ENCODE results near the gene MARCO. TPM values are rescaled to one million over a fixed set of nuclear protein-coding genes. Genes with fewer than 3 reads are reported as not detected.

Gene MARCO
- total RNA-seq, 1 donor from 2014 or later, result 0.52 TPM

DNA sequence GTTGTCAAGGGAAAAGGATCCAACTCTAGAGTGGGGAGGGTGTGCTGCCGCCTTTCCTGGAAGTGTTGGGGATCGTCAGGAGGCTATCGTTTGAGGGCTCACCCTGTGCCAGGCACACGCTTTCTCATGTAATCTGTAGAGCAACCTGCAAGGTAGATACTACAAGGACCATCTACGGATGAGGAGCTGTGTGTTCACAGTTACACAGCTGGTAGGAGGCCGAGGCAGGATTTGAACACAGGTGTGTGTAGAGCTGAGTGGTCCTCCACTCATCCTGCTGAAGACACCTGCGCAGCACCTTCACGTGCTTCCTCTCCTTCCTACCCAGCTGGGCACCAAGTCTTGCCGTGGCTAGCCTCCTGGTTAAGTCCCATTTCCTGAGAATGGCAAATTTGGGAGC, 68.3 kb downstream of the MARCO start:
- Histone ChIP-seq H3K36me3 (ENCODE audit: control insufficient read depth in 3 of 3, insufficient read depth in 3 of 3, low read length in 3 of 3) (no peaks in the 10 kb centered on the region), H3K4me1 (ENCODE audit: control insufficient read depth in 3 of 3, insufficient read depth in 3 of 3, low read length in 3 of 3) (peaks cover 0 to 10% (median 5%) of the 10 kb centered on the region in 3 donors), H3K9me3 (ENCODE audit: control insufficient read depth in 3 of 3, low read length in 3 of 3) (no peaks in the 10 kb centered on the region), H3K4me3 (ENCODE audit: low read length in 3 of 3) (no peak overlapping the region), H3K27ac (ENCODE audit: low read depth, low read length) (no peak overlapping the region), H3K9ac (ENCODE audit: low read depth in 1 of 3, low read length in 3 of 3) (no peak overlapping the region), H3K27me3 (ENCODE audit: control insufficient read depth in 3 of 3, insufficient read depth in 3 of 3, low read length in 3 of 3) (peaks cover 5 to 20% (median 14%) of the 10 kb centered on the region in 3 donors)

DNA sequence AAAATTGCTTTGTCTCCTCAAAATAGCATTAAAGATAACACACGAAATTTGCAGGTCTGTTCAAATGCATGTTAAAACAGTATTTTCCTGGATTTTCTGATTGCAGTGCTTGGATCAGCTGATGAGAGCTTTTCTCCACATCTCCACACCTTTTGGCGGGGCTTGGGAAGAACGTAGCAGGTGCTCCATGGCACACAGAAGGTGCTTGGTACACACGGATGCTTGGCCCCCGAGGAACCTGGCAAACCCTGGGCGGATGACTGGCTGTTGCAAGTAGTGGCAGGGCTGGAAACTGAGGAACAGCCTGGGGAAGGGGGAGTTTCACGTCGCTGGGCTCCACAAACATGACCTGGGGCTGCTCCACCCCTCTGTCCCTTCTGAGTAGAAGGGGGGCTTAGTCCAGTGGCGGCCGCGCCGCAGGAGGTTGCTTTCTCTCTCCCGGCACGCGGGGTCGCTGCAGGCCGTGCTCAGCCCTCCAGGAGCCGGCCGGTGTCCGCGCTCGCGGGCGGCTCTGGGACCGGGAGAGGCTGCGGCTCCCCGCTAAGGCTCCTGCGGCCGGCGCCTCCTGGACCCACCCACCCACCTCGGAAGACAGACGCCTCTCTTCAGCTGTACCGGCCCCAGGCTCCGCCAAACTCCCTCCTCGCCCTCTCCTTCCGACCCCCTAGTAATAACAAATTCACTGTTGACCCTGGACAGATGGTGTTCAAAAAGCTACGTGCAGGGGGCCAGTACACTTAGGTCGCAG, 69.3 kb downstream of the MARCO start:
- Histone ChIP-seq H3K9ac (ENCODE audit: low read depth in 1 of 3, low read length in 3 of 3) (no peak overlapping the region), H3K4me3 (ENCODE audit: low read length in 3 of 3) (peak overlapping the region in 1 of 3 donors; percentile 5), H3K27me3 (ENCODE audit: control insufficient read depth in 3 of 3, insufficient read depth in 3 of 3, low read length in 3 of 3) (peaks cover 5 to 19% (median 14%) of the 10 kb centered on the region in 3 donors), H3K9me3 (ENCODE audit: control insufficient read depth in 3 of 3, low read length in 3 of 3) (no peaks in the 10 kb centered on the region), H3K4me1 (ENCODE audit: control insufficient read depth in 3 of 3, insufficient read depth in 3 of 3, low read length in 3 of 3) (peaks cover 0 to 10% (median 5%) of the 10 kb centered on the region in 3 donors), H3K27ac (ENCODE audit: low read depth, low read length) (no peak overlapping the region), H3K36me3 (ENCODE audit: control insufficient read depth in 3 of 3, insufficient read depth in 3 of 3, low read length in 3 of 3) (no peaks in the 10 kb centered on the region)

DNA sequence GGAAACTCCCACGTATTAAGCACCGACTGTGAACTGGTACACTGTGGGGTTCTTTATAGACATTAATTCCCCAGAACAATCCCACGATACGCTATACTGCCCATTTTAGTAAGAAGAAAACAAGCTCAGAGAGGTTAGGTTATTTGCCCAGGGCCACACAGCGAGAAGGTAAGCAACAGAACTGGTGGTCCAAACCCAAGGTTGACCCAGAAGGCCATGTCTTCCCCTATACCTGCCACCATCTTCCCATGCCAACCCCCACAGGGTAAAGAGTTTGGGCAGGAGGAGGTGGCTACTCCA, 69.9 kb downstream of the MARCO start:
- H3K4me3 ChIP-seq (ENCODE audit: low read length in 3 of 3), result no peak overlapping the region
- no peaks in the 10 kb centered on the region for H3K9me3 ChIP-seq (ENCODE audit: control insufficient read depth in 3 of 3, low read length in 3 of 3)
- H3K27me3 ChIP-seq (ENCODE audit: control insufficient read depth in 3 of 3, insufficient read depth in 3 of 3, low read length in 3 of 3), result peaks cover 5 to 19% (median 14%) of the 10 kb centered on the region in 3 donors
- peaks cover 0 to 10% (median 5%) of the 10 kb centered on the region in 3 donors for H3K4me1 ChIP-seq (ENCODE audit: control insufficient read depth in 3 of 3, insufficient read depth in 3 of 3, low read length in 3 of 3)
- no peaks in the 10 kb centered on the region for H3K36me3 ChIP-seq (ENCODE audit: control insufficient read depth in 3 of 3, insufficient read depth in 3 of 3, low read length in 3 of 3)
- H3K9ac ChIP-seq (ENCODE audit: low read depth in 1 of 3, low read length in 3 of 3), result no peak overlapping the region
- H3K27ac ChIP-seq (ENCODE audit: low read depth, low read length), result no peak overlapping the region

DNA sequence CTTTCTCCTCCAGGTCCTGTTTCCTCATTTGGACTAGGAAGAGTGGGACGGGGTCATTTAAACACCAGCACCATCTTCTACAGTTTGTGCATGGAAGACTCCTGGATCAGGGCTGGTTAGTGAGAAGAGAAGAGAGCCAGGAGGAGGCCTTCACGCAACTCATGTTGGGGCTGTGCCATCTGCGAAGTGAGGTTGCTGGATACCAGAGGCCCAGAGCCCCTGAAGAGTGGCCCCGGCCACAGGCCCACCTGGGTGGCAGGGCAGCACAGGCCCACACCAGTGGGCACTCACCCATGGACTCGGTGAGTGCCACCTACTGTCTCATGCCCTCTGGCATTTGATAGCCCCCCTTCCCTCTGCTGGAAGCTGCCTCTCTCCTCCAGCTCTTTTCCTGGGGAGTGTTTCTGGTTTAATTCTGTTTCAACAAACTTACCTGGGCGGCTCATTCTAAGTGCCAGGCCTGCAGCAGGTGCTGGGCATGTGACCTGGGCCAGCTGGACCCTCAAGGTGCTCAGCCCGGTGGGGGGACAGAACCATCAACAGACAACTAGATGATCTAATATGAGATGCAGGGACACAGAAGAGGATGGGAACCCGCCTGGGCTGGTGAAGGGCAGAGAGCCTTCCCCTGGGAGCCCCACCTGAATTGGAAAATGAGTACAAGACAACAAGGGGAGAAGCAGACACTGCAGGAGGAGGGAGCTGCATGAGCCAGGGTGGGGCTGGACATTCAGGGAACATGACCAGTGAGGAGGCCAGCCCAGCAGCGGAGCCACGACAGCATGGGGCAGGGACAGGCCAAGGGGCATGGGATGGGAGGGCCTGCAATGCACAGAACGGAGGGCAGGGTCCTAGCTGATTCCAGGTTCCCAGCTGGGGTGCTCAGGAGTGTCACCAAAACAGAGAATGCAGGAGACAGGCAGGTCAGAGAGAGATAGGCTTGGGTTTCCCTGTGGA, 70.6 kb downstream of the MARCO start:
- peaks cover 0 to 10% (median 5%) of the 10 kb centered on the region in 3 donors for H3K4me1 ChIP-seq (ENCODE audit: control insufficient read depth in 3 of 3, insufficient read depth in 3 of 3, low read length in 3 of 3)
- H3K36me3 ChIP-seq (ENCODE audit: control insufficient read depth in 3 of 3, insufficient read depth in 3 of 3, low read length in 3 of 3), result no peaks in the 10 kb centered on the region
- no peak overlapping the region for H3K27ac ChIP-seq (ENCODE audit: low read depth, low read length)
- peaks cover 5 to 22% (median 14%) of the 10 kb centered on the region in 3 donors for H3K27me3 ChIP-seq (ENCODE audit: control insufficient read depth in 3 of 3, insufficient read depth in 3 of 3, low read length in 3 of 3)
- no peak overlapping the region for H3K4me3 ChIP-seq (ENCODE audit: low read length in 3 of 3)
- no peaks in the 10 kb centered on the region for H3K9me3 ChIP-seq (ENCODE audit: control insufficient read depth in 3 of 3, low read length in 3 of 3)
- H3K9ac ChIP-seq (ENCODE audit: low read depth in 1 of 3, low read length in 3 of 3), result no peak overlapping the region

DNA sequence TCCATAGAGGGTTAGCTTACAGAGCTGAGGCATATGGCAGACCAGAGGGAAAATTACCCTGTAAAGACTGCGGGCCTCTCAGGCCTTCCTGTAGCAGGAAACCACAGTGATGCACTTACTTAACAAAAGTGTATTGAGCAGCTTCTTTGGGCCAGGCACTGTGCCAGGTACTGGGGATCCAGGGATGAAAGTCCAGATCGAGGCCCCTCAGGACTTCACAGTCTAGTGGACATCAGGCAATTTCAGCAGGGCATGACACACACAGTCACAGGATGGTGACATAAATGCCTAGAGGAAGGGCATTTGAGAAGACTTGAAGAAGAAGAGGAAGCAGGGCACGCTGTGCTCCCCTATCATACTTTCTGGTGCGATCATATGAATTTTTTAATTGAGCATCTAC, 71.7 kb downstream of the MARCO start:
- H3K4me1 ChIP-seq (ENCODE audit: control insufficient read depth in 3 of 3, insufficient read depth in 3 of 3, low read length in 3 of 3), result peaks cover 0 to 10% (median 5%) of the 10 kb centered on the region in 3 donors
- peaks cover 5 to 22% (median 14%) of the 10 kb centered on the region in 3 donors for H3K27me3 ChIP-seq (ENCODE audit: control insufficient read depth in 3 of 3, insufficient read depth in 3 of 3, low read length in 3 of 3)
- no peak overlapping the region for H3K27ac ChIP-seq (ENCODE audit: low read depth, low read length)
- no peaks in the 10 kb centered on the region for H3K9me3 ChIP-seq (ENCODE audit: control insufficient read depth in 3 of 3, low read length in 3 of 3)
- no peak overlapping the region for H3K9ac ChIP-seq (ENCODE audit: low read depth in 1 of 3, low read length in 3 of 3)
- H3K4me3 ChIP-seq (ENCODE audit: low read length in 3 of 3), result no peak overlapping the region
- no peaks in the 10 kb centered on the region for H3K36me3 ChIP-seq (ENCODE audit: control insufficient read depth in 3 of 3, insufficient read depth in 3 of 3, low read length in 3 of 3)

DNA sequence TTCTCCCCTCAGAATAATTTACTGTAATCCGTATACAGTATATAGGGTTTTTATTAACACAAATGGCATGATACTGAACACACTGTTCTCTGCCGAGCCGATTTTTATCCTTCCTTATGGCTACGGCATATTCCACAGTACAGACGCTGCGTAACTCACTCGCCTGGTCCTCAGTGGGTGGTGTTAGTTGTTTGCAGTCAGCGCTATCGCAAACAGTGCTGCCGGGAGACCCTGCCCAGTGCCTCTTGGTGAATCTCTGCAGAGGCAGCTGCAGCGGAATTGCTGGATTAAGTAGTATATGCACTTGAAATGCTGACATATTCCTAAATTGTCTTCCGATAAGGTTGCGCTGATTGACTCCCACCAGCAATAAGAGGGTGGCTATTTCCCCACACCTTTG, 73.9 kb downstream of the MARCO start:
- Histone ChIP-seq H3K4me1 (ENCODE audit: control insufficient read depth in 3 of 3, insufficient read depth in 3 of 3, low read length in 3 of 3) (peaks cover 0 to 5% (median 3%) of the 10 kb centered on the region in 3 donors), H3K4me3 (ENCODE audit: low read length in 3 of 3) (no peak overlapping the region), H3K36me3 (ENCODE audit: control insufficient read depth in 3 of 3, insufficient read depth in 3 of 3, low read length in 3 of 3) (no peaks in the 10 kb centered on the region), H3K27ac (ENCODE audit: low read depth, low read length) (no peak overlapping the region), H3K9me3 (ENCODE audit: control insufficient read depth in 3 of 3, low read length in 3 of 3) (no peaks in the 10 kb centered on the region), H3K9ac (ENCODE audit: low read depth in 1 of 3, low read length in 3 of 3) (no peak overlapping the region), H3K27me3 (ENCODE audit: control insufficient read depth in 3 of 3, insufficient read depth in 3 of 3, low read length in 3 of 3) (peaks cover 5 to 11% (median 6%) of the 10 kb centered on the region in 3 donors)

DNA sequence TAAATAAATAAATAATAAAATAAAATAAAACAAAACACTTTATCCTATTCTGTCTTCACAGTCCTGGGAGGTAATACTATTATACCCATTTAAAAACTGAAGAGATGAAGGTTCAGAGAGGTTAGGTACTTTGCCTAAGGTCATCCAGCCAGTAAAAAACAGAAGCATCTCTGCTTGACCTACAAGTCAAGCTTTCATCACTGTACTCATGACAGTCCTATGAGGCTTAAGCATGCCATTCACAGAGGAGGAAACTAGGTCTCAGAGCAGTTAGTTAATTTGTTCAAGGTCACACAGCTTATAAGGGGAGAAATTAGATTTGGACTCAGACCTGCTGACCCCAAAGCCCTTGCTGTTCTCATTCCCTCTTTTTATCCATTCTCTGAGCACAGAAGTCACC, 77.5 kb downstream of the MARCO start:
- no peak overlapping the region for H3K27ac ChIP-seq (ENCODE audit: low read depth, low read length)
- no peaks in the 10 kb centered on the region for H3K36me3 ChIP-seq (ENCODE audit: control insufficient read depth in 3 of 3, insufficient read depth in 3 of 3, low read length in 3 of 3)
- no peaks in the 10 kb centered on the region for H3K4me1 ChIP-seq (ENCODE audit: control insufficient read depth in 3 of 3, insufficient read depth in 3 of 3, low read length in 3 of 3)
- H3K4me3 ChIP-seq (ENCODE audit: low read length in 3 of 3), result no peak overlapping the region
- no peaks in the 10 kb centered on the region for H3K9me3 ChIP-seq (ENCODE audit: control insufficient read depth in 3 of 3, low read length in 3 of 3)
- H3K27me3 ChIP-seq (ENCODE audit: control insufficient read depth in 3 of 3, insufficient read depth in 3 of 3, low read length in 3 of 3), result peaks cover 0 to 6% (median 0%) of the 10 kb centered on the region in 3 donors
- no peak overlapping the region for H3K9ac ChIP-seq (ENCODE audit: low read depth in 1 of 3, low read length in 3 of 3)

DNA sequence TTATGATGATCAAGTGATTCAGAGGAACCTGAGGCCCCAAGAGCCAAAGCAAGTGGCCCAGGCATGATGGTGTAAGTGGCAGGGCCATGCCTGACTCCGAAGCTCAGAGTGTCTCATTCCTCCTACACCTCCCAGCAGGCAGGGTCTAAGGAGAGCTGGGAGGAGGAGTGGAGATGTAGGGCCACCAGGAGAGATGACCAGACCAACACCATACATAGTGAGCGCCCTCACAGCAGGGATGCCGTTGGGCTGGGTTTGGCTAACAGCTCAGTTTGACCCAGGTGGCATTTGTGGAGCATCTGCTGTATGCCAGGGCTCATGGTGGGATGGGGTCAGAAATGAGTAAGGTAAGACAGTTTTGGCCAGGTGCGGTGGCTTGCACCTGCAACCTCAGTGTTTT, 80.7 kb downstream of the MARCO start:
- H3K27me3 ChIP-seq (ENCODE audit: control insufficient read depth in 3 of 3, insufficient read depth in 3 of 3, low read length in 3 of 3), result peaks cover 0 to 6% (median 5%) of the 10 kb centered on the region in 3 donors
- H3K4me3 ChIP-seq (ENCODE audit: low read length in 3 of 3), result no peak overlapping the region
- H3K27ac ChIP-seq (ENCODE audit: low read depth, low read length), result no peak overlapping the region
- H3K36me3 ChIP-seq (ENCODE audit: control insufficient read depth in 3 of 3, insufficient read depth in 3 of 3, low read length in 3 of 3), result no peaks in the 10 kb centered on the region
- no peak overlapping the region for H3K9ac ChIP-seq (ENCODE audit: low read depth in 1 of 3, low read length in 3 of 3)
- no peaks in the 10 kb centered on the region for H3K9me3 ChIP-seq (ENCODE audit: control insufficient read depth in 3 of 3, low read length in 3 of 3)
- no peaks in the 10 kb centered on the region for H3K4me1 ChIP-seq (ENCODE audit: control insufficient read depth in 3 of 3, insufficient read depth in 3 of 3, low read length in 3 of 3)

DNA sequence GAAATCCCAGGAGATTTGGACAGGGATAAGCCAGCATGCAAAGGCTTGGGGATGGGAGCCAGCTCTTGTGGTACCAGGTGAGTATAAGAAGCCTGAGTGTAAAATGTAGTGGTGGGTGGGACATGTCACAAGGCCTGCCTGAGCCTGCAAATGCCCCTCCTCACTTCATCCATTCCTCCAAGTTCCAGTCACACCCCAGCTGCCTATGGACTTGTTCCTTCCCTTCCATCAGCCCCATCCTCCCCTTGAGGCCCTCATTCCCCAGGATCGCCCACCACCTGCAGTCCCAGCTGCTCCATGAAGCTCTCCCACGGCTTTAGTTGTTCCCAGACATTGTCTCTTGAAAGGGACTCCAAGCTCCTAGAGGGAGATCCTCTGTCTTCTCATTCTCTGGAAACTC, 81.5 kb downstream of the MARCO start:
- no peaks in the 10 kb centered on the region for H3K4me1 ChIP-seq (ENCODE audit: control insufficient read depth in 3 of 3, insufficient read depth in 3 of 3, low read length in 3 of 3)
- no peaks in the 10 kb centered on the region for H3K9me3 ChIP-seq (ENCODE audit: control insufficient read depth in 3 of 3, low read length in 3 of 3)
- H3K4me3 ChIP-seq (ENCODE audit: low read length in 3 of 3), result no peak overlapping the region
- no peak overlapping the region for H3K27ac ChIP-seq (ENCODE audit: low read depth, low read length)
- H3K36me3 ChIP-seq (ENCODE audit: control insufficient read depth in 3 of 3, insufficient read depth in 3 of 3, low read length in 3 of 3), result no peaks in the 10 kb centered on the region
- peaks cover 0 to 6% (median 5%) of the 10 kb centered on the region in 3 donors for H3K27me3 ChIP-seq (ENCODE audit: control insufficient read depth in 3 of 3, insufficient read depth in 3 of 3, low read length in 3 of 3)
- no peak overlapping the region for H3K9ac ChIP-seq (ENCODE audit: low read depth in 1 of 3, low read length in 3 of 3)

DNA sequence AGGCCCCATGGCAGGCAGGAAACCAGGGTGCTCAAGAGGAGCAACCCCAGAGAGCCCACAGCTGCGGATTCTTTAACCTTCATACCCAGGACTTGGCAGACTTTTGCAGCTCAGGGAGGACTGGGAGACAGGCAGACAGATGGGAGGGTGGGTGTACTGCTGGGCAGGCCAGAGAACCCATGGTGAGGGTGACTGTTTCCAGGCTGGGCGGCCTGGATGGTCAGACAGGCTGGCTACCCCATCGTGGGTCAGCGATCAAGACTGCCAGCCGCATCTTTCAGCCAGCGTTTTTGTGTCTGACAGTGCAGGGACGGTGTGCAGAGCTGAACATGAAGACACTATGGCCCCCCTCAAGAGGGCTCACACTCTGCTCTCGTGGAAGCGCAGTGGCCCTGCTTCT, 82.2 kb downstream of the MARCO start:
- Histone ChIP-seq H3K4me1 (ENCODE audit: control insufficient read depth in 3 of 3, insufficient read depth in 3 of 3, low read length in 3 of 3) (no peaks in the 10 kb centered on the region), H3K9ac (ENCODE audit: low read depth in 1 of 3, low read length in 3 of 3) (no peak overlapping the region), H3K27ac (ENCODE audit: low read depth, low read length) (no peak overlapping the region), H3K27me3 (ENCODE audit: control insufficient read depth in 3 of 3, insufficient read depth in 3 of 3, low read length in 3 of 3) (peaks cover 0 to 6% (median 5%) of the 10 kb centered on the region in 3 donors), H3K4me3 (ENCODE audit: low read length in 3 of 3) (no peak overlapping the region), H3K9me3 (ENCODE audit: control insufficient read depth in 3 of 3, low read length in 3 of 3) (no peaks in the 10 kb centered on the region), H3K36me3 (ENCODE audit: control insufficient read depth in 3 of 3, insufficient read depth in 3 of 3, low read length in 3 of 3) (no peaks in the 10 kb centered on the region)

All from skeletal muscle tissue (tissue), 4 donors.